OCI-LY7 (cell line): Measurements from ENCODE around the gene MAP3K20. TPM values are rescaled to one million over a fixed set of nuclear protein-coding genes. Genes with fewer than 3 reads are reported as not detected.
"Not testable (repeated sequence)": the region's sequence is repeated elsewhere in the genome, so short reads cannot be mapped to it uniquely, and the experiment has no call there.

ENCODE experiments used
- BruUV-seq: library from RNA; stranded (reverse); fragments of 400-500 nt; replicated peaks from 2 replicates; lab custom pipeline; 2021; lab: Mats Ljungman, UMichigan
- CTCF ChIA-PET: fragments of 300-600 bp; sonication (Branson Sonifier 250); formaldehyde crosslinking; loops from one replicate; lab custom pipeline; 2022; ENCODE audit warnings: antibody characterized with exemption; ENCODE audit not compliant: unreplicated experiment; lab: Charles Lee
- POLR2A ChIA-PET: fragments of 300-600 bp; sonication (Branson Sonifier 250); formaldehyde crosslinking; loops from one replicate; lab custom pipeline; 2022; ENCODE audit warnings: antibody characterized with exemption; lab: Charles Lee
- DNase-seq: peaks from one replicate; pipeline ENCODE4 v3.0.0-alpha.2; 2015; ENCODE audit warnings: low spot score
- H2AFZ ChIP-seq: fragments of 200-600 bp; sonication (generic), shearing (Covaris generic); 2 replicates; pipeline ENCODE4 v1.6.1; 2014; ENCODE audit warnings: mild to moderate bottlenecking, antibody characterized with exemption, low read length, moderate library complexity
- H3K27ac ChIP-seq: fragments of 200-600 bp; sonication (generic); 2 replicates; pipeline ENCODE4 v1.5.1; 2014; ENCODE audit warnings: mixed run types, low read depth, mild to moderate bottlenecking, moderate library complexity, low read length, inconsistent platforms; ENCODE audit not compliant: poor library complexity, severe bottlenecking
- H3K36me3 ChIP-seq: fragments of 200-600 bp; sonication (generic); 2 replicates; pipeline ENCODE4 v1.6.1; 2014; ENCODE audit warnings: mild to moderate bottlenecking, antibody characterized with exemption, low read length, moderate library complexity, mixed read lengths; ENCODE audit not compliant: insufficient read depth
- H3K4me1 ChIP-seq: fragments of 200-600 bp; sonication (generic); 2 replicates; pipeline ENCODE4 v1.5.1; 2014; ENCODE audit warnings: mild to moderate bottlenecking, low read length; ENCODE audit not compliant: insufficient read depth, poor library complexity, severe bottlenecking
- H3K4me2 ChIP-seq: fragments of 200-600 bp; sonication (generic); 2 replicates; pipeline ENCODE4 v1.6.1; 2014; ENCODE audit warnings: mild to moderate bottlenecking, low read length
- H3K4me3 ChIP-seq: fragments of 200-600 bp; sonication (generic); 2 replicates; pipeline ENCODE4 v1.5.1; 2014; ENCODE audit warnings: mild to moderate bottlenecking, low read depth, low read length; ENCODE audit not compliant: poor library complexity, severe bottlenecking
- H3K79me2 ChIP-seq: fragments of 200-600 bp; sonication (generic); 2 replicates; pipeline ENCODE4 v1.6.1; 2016; ENCODE audit warnings: low read depth, mild to moderate bottlenecking, low read length, moderate library complexity, mixed read lengths; ENCODE audit not compliant: insufficient read depth
- H3K9me2 ChIP-seq: fragments of 200-600 bp; sonication (generic); 2 replicates; pipeline ENCODE4 v1.6.1; 2016; ENCODE audit warnings: mild to moderate bottlenecking, low read length, mixed read lengths; ENCODE audit not compliant: insufficient read depth
- H3K9me3 ChIP-seq: fragments of 200-600 bp; sonication (generic); 2 replicates; pipeline ENCODE4 v1.6.1; 2014; ENCODE audit warnings: mild to moderate bottlenecking, mixed run types, low read length, mixed read lengths
- H4K20me1 ChIP-seq: fragments of 200-600 bp; sonication (generic); 2 replicates; pipeline ENCODE4 v1.6.1; 2014; ENCODE audit warnings: mild to moderate bottlenecking, antibody characterized with exemption, low read length, moderate library complexity, mixed read lengths; ENCODE audit not compliant: insufficient read depth
- EZH2phosphoT487 ChIP-seq: fragments of 200-600 bp; sonication (generic); IDR thresholded peaks from 2 replicates; pipeline ENCODE4 v1.6.1; 2018; ENCODE audit warnings: low read depth, borderline replicate concordance, mild to moderate bottlenecking, mixed run types, antibody characterized with exemption, low read length, moderate library complexity, mixed read lengths
- intact Hi-C: fragments of 100-400 bp; cut with micrococcal nuclease; formaldehyde crosslinking; loops from one replicate; pipeline ENCODE4 v1.10.0; 2022; ENCODE audit not compliant: unreplicated experiment
- total RNA-seq, 2 experiments: library from RNA; depleted of rRNA in 1 of 2; stranded (reverse); fragments of >200 nt in 1 of 2; shearing (Covaris generic) in 1 of 2; gene quantifications; 2 replicates each; pipeline ENCODE4 v1.2.3, GENCODE V29; 2014 to 2022
- TF ChIP-seq, protein P1 (sequence below): fragments of 200-600 bp; sonication (generic); conservative IDR thresholded peaks from 2 replicates; pipeline ENCODE4 v1.5.1; 2014; ENCODE audit warnings: mild to moderate bottlenecking, antibody characterized with exemption, low read length, moderate library complexity, mixed read lengths

The MAP3K20 gene
- total RNA-seq, 2 experiments from 2014 or later, result 8.2 to 17.9 TPM

GRCh38 chr2:173171924-173172643 lies 96.4 kb downstream of the MAP3K20 start:
- Histone ChIP-seq H3K4me2 (no peak overlapping the region), H3K27ac (no peak overlapping the region), H4K20me1 (no peaks in the 10 kb centered on the region), H3K4me3 (no peak overlapping the region), H3K36me3 (no peaks in the 10 kb centered on the region), H2AFZ (no peak overlapping the region), H3K9me3 (no peaks in the 10 kb centered on the region), H3K4me1 (no peaks in the 10 kb centered on the region), H3K9me2 (no peaks in the 10 kb centered on the region), H3K79me2 (no peaks in the 10 kb centered on the region)
- no peak for TF ChIP-seq EZH2phosphoT487
- TF ChIP-seq, protein P1, sequence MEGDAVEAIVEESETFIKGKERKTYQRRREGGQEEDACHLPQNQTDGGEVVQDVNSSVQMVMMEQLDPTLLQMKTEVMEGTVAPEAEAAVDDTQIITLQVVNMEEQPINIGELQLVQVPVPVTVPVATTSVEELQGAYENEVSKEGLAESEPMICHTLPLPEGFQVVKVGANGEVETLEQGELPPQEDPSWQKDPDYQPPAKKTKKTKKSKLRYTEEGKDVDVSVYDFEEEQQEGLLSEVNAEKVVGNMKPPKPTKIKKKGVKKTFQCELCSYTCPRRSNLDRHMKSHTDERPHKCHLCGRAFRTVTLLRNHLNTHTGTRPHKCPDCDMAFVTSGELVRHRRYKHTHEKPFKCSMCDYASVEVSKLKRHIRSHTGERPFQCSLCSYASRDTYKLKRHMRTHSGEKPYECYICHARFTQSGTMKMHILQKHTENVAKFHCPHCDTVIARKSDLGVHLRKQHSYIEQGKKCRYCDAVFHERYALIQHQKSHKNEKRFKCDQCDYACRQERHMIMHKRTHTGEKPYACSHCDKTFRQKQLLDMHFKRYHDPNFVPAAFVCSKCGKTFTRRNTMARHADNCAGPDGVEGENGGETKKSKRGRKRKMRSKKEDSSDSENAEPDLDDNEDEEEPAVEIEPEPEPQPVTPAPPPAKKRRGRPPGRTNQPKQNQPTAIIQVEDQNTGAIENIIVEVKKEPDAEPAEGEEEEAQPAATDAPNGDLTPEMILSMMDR, result no peak
- intact Hi-C loops, result no loop called here
- ChIA-PET CTCF (no interaction called here), POLR2A (interaction anchor here (0.6 kb wide), 1 partner anchor 17 kb away, joined by 3 read pairs; no protein-coding TSS in a partner anchor)
- DNase-seq, result no peak
- BruUV-seq, result no TSS peak

GRCh38 chr2:173174339-173174738 lies 98.7 kb downstream of the MAP3K20 start:
- CTCF ChIA-PET, H3K4me3 ChIP-seq, H3K9me2 ChIP-seq, H3K4me2 ChIP-seq, H3K9me3 ChIP-seq, BruUV-seq, H3K36me3 ChIP-seq, H3K79me2 ChIP-seq, DNase-seq, H3K27ac ChIP-seq, H3K4me1 ChIP-seq, H2AFZ ChIP-seq, intact Hi-C loops, H4K20me1 ChIP-seq: not testable (repeated sequence)
- POLR2A ChIA-PET, result interaction anchor here (0.7 kb wide), 1 partner anchor 212 kb away, joined by 3 read pairs; no protein-coding TSS in a partner anchor

DNA sequence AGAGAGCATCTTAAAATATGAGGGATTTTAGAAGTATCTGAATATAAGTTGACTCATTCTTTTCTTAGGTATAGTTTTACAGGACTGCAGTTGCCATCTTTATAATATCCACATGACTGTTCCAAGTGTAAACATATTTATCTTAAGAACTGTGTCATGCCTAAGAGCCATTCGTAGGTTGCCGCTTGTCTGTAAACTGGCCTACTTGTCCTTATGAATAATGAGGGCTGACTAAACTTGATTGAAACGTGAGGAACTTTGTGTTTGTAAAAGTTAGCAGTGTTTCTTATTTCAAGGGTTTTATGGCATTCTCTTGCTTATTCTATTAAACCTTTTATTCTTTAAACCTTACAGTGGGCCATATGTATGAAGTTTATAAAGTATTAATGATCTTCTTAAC lies 99.6 kb downstream of the MAP3K20 start:
- Histone ChIP-seq H3K36me3 (no peaks in the 10 kb centered on the region), H3K27ac (no peak overlapping the region), H3K9me3 (no peaks in the 10 kb centered on the region), H4K20me1 (no peaks in the 10 kb centered on the region), H3K9me2 (no peaks in the 10 kb centered on the region), H2AFZ (no peak overlapping the region), H3K79me2 (no peaks in the 10 kb centered on the region), H3K4me3 (no peak overlapping the region), H3K4me1 (no peaks in the 10 kb centered on the region), H3K4me2 (no peak overlapping the region)
- no peak for DNase-seq
- ChIA-PET POLR2A (interaction anchor here (0.7 kb wide), 1 partner anchor 211 kb away, joined by 3 read pairs; no protein-coding TSS in a partner anchor), CTCF (no interaction called here)
- BruUV-seq, result no TSS peak
- intact Hi-C loops, result no loop called here
- TF ChIP-seq EZH2phosphoT487, result no peak
- TF ChIP-seq, protein P1, result no peak
